GM18909 (cell line): ENCODE results near the gene EPHB2.

Experiments used
- ATAC-seq: cut with Tn5 transposase; IDR thresholded peaks from one replicate; pipeline ENCODE4 v1.9.1; 2021; ENCODE audit warnings: mild to moderate bottlenecking; ENCODE audit not compliant: unreplicated experiment, poor library complexity

The EPHB2 gene

DNA sequence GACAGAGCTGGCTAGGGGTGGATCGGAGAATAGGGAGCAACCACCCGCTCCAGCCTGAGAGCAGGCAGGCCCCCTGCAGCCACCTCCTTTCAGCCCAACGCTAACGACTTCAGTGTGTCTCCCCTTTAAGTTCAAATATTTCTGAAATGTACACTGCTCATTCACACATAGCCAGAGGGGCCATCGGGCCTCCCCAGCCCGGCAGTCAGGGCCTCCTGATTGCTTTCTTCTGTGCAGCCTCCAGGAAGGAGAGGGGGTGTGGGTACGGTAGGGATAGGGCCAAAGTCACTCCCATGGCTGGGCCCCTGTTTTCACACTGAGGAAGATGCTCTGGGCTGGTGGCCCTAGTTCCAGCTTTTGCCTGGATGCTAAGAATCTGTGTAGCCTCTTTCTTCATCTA is 64.8 kb downstream of the EPHB2 start:
- no peak for ATAC-seq

DNA sequence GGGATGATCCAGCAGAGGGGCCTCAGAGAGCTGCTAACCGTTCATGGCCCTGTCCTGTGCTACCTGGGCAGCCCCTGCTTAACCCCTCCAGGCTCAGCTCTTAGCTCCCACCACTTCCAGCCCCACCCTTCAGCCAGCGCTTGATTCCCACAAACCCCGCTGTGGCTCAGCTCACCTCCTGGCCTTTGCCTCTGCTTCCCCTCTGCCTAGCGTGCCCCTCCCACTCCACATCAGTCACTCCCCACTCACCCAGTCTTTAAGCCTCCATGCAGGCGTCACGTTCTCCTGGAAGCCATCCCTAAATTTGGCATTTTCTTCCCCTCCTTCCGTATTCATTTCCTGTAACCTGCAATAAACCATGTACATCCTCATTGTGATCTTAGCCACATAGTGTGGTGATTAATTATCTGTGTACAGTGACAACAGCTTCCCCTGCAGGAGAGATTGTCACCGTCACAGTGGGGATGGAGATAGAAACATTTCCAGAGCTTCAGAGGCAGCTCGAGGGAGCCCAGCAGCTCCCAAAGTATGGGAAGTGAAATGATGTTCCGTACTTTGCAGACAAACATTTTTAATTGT is 65.5 kb downstream of the EPHB2 start:
- ATAC-seq, result no peak

DNA sequence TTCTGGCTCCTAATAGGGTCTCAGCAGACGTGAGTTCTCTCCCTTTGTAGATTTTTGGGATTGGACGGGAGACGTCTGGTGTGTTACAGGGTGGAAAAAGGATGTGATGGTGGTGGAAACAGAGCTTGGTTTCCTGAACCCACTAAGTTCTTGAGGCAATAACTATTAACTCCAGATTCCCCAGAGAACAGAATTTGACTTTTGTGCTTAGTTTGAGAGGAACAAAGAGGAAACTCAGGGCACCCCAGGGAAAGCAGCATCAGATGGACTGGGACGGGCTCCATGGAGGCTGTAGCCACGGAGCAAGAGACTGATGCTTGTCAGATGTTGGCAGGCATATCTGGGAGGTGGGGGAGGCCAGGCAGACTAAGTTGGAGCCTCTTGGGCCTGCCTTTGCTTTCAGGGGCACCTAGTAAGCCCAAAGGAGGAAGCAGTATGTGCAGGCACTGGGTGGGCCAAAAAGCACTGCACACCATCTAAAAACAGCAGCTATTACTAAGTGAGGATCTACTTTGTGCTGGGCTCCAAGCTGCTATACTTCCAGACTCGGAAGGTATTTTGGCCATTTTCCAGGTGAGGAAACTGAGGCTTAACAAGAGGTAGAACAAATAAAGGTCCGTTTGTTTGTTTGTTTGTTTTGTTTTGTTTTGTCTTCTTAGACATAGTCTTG is 66.9 kb downstream of the EPHB2 start:
- no peak for ATAC-seq

DNA sequence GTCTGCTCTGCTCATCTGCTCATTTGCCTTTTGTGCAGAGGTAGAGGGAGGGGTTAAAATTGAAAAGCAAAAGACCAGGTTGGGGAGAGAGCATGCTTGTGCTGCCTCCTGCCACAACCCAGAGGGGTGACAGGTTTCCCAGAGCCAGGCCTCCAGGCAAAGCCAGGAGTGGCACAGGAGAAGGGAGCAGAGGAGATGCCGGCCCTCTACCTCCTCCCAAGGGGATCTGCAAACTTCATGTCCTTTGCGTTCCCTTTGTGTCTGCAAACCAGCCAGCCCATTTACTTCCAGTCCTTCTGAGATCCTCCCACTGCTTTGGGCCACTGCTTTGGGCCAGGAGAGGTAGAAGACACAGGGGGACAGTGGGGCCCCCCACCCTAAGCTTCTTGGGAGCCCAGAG is 67.8 kb downstream of the EPHB2 start:
- ATAC-seq, result no peak

DNA sequence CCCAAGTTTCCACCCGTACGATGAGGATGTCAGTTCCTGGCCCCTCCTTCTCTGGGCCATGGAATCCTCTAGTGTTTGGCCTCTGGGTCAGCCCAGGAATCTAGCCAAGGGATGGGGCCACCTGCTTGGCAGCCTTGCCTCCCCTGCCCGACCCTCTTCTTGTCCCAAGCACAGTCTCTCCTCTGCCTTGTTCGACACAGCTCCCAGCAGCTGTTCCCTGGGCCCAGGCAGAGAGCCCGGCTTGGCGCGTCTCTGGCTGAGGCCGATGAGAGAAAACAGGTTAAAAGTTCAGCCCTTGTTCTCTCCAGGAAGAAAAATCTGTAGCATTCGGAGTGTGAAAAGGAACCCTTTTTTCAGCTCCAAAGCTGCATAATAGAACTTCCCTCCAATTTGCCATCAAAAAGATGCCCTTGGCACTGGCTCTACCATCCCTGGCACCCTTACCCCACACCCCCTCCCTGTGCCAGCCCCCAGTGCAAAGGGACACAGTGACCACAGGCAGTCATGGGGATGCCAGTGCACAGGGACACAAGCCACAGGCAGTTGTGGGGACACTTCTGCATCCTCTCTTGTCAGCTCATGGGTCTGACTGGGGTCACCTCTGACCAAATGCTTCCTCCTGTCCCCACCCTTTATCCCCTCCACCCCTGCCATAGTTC is 68.4 kb downstream of the EPHB2 start:
- ATAC-seq, result no peak

DNA sequence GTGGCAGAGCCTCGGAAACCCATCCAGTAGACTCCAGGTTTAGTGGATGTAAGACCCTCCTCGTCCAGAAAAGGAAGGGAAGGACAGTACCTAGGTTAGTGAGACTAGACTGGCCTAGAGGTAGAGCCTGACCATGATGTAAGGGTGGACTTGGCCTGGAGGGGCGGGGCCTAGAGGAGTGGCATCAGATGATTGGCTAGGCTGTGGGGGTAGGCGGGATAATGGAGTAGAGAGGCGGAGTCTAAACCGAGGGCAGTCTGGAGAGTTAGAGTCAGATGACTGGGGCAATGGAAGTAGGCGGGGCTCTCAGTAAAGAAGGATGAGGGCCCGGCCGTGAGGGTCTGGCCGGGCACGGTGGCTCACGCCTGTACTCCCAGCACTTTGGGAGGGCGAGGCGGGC is 70.1 kb downstream of the EPHB2 start:
- ATAC-seq, result no peak

DNA sequence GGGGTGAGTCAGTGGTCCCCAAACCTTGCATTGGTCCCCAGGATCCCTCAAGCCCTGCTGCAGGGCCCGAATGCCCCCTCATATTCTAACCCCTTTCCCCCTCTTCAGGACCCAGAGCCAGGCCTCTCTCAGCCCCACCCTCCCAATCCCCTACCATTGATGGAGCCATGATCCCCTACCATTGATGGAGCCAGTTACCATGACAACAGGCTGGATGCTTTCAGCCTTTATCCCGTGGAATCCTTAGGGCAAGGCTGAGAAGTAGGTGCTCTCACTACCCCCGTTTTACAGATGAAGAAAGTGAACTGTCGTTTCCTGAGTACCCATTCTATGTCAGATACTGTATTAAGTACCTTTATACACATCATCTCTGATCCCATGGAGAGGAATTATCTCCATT is 70.8 kb downstream of the EPHB2 start:
- ATAC-seq, result no peak

DNA sequence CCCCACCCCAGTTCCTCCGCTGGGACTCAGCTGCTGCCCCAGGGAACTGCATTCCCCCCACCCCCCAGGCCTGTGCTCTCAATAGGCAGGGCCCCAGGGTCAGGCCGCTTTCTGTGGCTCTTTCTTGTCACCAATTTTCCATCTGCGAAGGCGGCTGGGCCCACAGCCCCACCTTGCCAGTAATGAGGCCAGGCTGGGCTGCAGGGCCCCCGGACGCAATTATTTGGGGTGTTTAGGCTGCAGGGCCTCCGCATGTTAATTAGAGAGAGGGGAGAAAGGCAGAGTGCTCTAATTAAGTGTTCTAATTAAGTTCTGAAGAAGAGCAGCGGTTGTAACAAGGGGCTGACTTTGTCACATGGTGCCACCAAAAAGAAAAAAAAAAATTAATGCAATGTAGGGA is 71.8 kb downstream of the EPHB2 start:
- ATAC-seq, result no peak

DNA sequence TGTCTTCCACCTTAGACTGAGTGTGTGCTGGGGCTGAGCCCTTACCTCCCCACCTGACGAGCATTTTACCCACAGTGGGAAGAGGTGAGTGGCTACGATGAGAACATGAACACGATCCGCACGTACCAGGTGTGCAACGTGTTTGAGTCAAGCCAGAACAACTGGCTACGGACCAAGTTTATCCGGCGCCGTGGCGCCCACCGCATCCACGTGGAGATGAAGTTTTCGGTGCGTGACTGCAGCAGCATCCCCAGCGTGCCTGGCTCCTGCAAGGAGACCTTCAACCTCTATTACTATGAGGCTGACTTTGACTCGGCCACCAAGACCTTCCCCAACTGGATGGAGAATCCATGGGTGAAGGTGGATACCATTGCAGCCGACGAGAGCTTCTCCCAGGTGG is 73.7 kb downstream of the EPHB2 start:
- no peak for ATAC-seq

DNA sequence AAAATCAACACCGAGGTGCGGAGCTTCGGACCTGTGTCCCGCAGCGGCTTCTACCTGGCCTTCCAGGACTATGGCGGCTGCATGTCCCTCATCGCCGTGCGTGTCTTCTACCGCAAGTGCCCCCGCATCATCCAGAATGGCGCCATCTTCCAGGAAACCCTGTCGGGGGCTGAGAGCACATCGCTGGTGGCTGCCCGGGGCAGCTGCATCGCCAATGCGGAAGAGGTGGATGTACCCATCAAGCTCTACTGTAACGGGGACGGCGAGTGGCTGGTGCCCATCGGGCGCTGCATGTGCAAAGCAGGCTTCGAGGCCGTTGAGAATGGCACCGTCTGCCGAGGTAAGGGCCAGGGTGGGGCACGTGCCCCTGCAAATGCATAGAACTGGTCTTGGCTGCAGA is 74.1 kb downstream of the EPHB2 start:
- ATAC-seq, result no peak

DNA sequence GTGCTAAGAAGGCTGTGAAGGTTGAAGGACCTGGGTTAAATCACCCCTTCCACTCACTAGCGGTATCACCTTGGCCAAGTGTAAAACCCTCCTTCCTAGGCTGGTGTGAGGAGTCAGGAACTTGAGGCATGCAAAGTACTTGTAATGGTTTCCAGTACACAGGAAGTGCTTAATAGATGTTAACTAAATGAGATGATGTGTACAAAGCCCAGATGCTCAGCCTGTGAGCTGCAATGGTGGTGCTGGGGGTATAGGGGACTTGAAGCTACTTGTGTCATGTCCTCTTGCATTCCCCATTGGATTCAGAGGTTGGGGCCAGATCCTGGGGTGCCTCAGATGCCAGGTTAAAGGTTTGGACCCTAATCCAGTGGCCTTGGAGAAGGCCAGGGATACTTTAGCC is 75.5 kb downstream of the EPHB2 start:
- ATAC-seq, result no peak

DNA sequence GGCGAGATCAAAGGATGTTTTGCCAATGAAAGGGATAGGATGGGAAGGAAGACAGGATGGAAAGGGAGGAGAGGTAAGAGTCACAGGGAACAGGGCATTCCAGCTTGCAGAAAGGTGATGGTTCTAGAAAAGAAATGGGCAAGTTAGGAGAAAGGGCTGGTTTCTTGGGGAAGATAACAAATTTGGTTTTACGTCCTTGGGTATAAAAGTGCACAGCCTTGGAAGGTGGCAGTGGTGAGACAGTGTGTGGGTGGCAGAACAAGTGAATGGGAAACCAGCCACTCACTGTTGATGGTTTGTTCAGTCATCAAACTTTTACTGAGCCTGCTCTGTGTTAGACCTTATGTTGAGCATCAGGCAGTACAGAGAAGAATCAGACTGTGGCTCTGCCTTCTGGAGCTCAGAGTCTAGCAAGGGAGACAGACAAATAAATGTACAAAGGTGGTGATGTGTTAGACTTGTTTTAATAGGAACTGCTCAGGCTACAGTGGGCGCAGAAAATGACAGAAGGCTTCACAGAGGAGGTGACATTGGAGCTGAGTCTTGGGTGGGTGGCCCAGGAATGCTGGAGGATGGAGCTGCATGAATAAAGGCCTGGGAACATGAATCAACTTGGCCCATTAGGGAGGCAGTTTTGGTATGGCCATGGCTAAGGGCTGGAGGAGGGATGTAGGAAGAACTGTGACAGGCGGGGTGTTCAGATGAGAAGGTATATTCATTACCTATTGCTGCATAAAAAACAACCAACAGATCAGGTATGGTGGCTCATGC is 76.3 kb downstream of the EPHB2 start:
- ATAC-seq, result no peak

DNA sequence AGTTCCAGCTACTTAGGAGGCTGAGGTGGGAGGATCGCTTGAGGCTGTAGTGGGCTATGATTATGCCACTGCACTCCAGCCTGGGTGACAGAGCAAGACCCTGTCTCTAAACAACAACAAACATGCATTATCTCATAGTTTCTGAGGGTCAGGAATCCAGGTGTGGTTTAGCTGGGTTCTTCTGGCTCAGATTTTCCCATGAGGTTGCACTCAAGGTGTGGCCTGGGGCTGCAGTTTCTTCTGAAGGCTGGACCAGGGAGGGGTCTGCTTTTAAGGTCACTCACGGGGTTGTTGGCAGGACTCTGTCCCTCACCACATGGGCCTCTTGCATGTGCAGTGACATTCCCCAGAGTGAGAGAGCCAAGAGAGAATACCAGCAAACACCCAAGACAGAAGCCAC is 77.0 kb downstream of the EPHB2 start:
- ATAC-seq, result no peak

DNA sequence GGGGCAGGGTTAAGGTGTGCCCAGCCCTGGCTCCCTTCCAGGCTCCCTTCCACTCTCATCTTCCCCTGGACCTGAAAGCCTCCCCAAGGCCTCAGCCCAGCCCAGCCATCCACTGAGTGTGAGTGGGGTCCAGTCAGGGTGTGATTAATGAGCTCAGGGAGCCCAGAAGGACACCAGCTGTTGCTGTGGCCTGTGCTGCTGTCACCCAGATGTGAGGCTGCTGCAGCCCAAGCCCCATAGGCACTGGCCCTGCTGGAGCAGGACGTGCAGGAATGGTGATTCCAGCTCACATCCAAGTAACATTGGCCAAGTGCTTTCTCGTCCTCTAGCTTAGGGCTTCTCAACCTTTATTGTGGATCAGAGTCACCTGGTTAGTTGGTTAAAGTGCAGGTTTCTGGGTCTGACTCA is 77.6 kb downstream of the EPHB2 start:
- no peak for ATAC-seq

DNA sequence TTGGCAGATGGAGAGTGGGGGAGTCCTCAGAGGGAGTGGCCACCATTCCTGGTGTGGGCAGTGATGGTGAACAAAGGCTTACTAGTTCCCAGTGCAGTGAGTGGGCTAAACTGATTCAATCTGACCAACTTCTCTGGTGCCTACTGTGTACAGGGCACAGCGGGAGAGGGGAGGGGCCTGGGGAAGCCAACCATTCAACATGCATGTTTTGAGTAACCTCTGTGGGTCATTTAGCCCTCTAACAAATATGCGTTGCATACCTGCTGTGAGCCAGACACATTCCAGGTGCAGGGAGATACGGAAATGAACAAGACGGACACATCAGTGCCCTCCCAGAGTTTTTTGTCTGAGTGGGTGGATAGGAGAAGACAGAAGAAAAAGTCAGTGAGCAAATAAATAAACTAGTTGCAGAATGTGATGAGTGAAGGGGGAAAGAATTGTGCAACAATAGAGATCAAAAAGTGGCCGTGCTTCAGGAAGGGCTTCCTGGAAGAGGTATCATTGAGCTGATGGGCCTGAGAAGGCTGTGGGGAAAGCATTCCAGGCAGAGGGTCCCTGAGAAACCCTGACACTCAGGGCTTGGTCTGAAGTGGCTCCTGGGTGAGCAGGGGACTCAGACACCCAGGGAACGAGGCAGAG is 78.8 kb downstream of the EPHB2 start:
- ATAC-seq, result no peak

DNA sequence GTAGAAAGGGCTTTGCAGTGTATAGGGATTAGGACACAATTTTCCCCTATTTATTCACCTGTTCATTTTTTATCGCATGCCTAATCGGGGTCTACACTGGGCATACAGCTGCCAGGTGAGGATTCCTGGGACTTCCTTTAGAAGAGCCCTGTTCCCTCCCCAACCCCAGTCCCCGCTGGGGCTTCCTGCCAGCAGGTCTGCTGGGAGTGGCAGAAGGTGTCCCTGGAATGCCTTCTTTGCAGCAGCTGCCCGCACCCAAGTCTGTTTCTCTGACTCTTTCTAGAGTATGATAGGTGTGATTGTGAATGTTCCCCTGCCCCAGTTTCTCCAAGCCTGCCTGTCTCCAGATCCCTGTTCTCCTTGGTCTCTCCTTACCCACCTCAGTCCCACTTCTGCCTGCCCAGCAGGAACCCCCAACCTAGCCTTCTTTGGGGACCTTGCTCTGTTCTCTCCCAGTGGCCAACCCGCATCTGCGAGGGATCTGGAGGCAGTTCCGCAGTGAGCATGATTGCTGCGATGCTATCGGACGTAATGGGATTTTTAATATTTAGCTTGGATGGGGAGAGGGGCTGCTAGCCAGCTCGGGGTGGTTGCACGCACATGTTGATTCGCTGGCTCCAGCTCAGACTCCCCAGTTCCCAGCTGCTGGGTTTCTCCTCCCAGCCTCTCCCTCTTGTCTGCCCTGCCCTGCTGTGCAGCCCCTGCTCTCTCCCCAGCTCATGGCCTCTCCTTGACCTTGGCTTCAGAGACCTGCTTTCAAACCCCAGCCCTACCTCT is 79.8 kb downstream of the EPHB2 start:
- ATAC-seq, result no peak

DNA sequence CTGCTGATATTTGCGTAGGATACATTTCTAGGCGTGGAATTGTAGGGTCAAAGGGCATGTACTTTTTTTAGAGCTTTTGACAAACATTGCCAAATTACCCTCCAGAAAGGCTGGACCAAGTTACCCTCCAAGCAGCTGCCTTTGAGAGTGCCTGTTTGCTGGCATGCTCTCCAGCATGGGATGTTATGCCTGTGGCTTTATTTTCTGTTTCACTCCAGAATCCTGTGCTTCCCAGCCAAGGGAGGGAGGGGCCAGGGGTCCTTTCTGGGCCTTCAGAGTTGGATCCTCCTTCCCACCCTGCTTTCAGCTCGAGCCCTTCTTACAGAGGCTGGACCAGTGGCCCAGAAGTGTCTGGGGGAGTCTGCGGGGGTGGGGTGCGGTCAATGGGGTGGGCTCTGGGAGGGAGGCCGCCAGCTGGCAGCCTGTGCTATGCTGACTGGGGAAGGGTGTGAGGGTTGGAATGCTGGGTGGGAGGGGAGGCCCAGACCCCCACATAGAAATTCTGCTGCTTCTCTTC is 81.2 kb downstream of the EPHB2 start:
- ATAC-seq, result no peak

DNA sequence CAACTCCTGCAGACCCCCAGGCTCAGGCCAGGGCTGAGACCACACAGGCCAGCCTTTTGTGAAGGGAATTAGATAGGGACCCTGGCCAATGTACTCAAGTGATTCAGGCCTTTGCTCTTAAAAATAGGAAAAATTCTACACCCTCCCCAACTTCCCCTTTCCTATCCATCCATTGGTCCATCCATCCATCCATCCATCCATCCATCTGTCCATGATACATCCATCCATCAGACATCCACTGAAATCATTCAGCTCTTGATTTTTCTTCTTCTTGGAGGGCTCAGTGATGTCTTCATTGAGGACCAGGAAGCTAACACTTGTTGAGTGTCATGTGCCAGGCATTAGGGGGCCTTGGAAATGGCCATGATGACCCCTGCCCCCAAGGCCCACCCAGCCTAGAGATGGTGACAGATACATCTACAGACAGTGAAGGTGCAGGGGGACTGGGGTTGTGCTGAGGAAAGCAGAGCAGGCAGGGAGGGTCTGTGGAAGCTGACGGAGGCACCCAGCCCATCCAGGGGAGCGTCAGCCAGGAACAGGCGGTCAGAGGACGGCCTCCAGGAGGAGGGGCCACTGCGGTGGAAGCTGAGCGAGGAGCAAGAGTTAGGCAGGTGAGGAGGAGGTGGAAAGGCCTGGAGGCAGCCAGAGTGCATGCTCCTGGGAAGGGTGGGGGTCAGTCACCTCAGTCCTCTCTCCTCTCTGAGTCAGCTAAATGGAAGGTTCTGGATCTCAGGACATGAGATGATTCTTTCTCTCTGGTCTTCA is 81.9 kb downstream of the EPHB2 start:
- ATAC-seq, result no peak

DNA sequence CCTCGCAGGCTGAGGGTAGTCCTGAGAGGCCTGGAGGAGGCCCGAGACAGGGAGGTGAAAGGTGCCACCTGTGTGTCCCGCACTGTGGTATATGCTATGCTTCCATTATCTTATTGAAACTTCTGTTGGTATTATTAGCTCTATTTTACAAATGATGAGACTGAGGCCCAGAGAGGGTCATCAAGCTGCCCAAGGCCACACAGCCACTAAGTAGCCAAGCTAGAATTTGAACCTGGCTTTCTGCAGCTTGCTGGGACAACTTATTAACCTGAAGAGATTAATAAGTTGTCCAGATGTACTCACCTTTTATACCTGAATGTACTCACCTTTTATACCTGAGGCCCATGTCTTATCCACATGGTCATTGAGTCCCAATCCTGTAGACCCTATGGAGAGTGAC is 83.0 kb downstream of the EPHB2 start:
- no peak for ATAC-seq
